Parathyroid adenoma (tissue), 2 donors: Measurements from ENCODE around the gene RBMS1.

ENCODE experiments used
- H2AFZ ChIP-seq: fragments of 300-600 bp; sonication (generic); one replicate; pipeline ENCODE4 v1.7.0; 2017; ENCODE audit warnings: antibody characterized with exemption, mild to moderate bottlenecking
- H3K27ac ChIP-seq: fragments of 300-600 bp; sonication (generic); one replicate; pipeline ENCODE4 v1.7.0; 2017
- H3K27me3 ChIP-seq: fragments of 300-600 bp; sonication (generic); one replicate; pipeline ENCODE4 v1.7.0; 2017; ENCODE audit warnings: low read length; ENCODE audit not compliant: control insufficient read depth, insufficient read depth
- H3K36me3 ChIP-seq: fragments of 300-600 bp; sonication (generic); one replicate; pipeline ENCODE4 v1.7.0; 2017; ENCODE audit warnings: low read length; ENCODE audit not compliant: control insufficient read depth, insufficient read depth
- H3K4me1 ChIP-seq: fragments of 300-600 bp; sonication (generic); one replicate; pipeline ENCODE4 v1.7.0; 2017; ENCODE audit warnings: control low read depth
- H3K4me2 ChIP-seq: fragments of 300-600 bp; sonication (generic); one replicate; pipeline ENCODE4 v1.7.0; 2017; ENCODE audit warnings: low read length
- H3K4me3 ChIP-seq: fragments of 300-600 bp; sonication (generic); one replicate; pipeline ENCODE4 v1.7.0; 2017; ENCODE audit warnings: low read depth, low read length
- H3K79me2 ChIP-seq: fragments of 300-600 bp; sonication (generic); one replicate; pipeline ENCODE4 v1.7.0; 2017; ENCODE audit warnings: control low read depth
- H3K9ac ChIP-seq: fragments of 300-600 bp; sonication (generic); one replicate; pipeline ENCODE4 v1.7.0; 2017; ENCODE audit warnings: mild to moderate bottlenecking
- H3K9me3 ChIP-seq: fragments of 300-600 bp; sonication (generic); one replicate; pipeline ENCODE4 v1.7.0; 2017; ENCODE audit warnings: low read length; ENCODE audit not compliant: control insufficient read depth
- TF ChIP-seq, protein P1 (sequence below): fragments of 300-600 bp; sonication (generic); IDR thresholded peaks from one replicate; pipeline ENCODE4 v1.7.0; 2017; ENCODE audit warnings: antibody characterized with exemption, mild to moderate bottlenecking
- donor health status: primary hyperparathyroidism.

The RBMS1 gene

DNA sequence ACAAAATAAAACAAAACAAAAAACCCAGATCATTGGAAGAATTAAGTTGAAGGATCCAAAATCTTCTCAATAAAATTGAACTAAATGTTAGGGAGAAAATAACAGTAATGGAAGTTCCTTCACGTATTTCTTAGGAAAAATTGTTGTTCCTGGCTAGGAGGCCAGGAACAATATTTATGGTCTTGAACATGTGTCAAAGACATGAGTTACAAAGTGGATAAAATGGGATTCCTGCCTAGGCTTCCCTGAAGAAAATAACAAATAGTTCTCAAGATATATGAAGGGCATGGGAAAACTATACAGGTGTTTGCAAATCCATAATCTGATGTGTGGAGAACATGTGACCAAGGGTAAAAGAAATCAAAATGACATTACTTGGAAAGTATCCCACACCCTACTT, 225.9 kb downstream of the RBMS1 start:
- TF ChIP-seq, protein P1, sequence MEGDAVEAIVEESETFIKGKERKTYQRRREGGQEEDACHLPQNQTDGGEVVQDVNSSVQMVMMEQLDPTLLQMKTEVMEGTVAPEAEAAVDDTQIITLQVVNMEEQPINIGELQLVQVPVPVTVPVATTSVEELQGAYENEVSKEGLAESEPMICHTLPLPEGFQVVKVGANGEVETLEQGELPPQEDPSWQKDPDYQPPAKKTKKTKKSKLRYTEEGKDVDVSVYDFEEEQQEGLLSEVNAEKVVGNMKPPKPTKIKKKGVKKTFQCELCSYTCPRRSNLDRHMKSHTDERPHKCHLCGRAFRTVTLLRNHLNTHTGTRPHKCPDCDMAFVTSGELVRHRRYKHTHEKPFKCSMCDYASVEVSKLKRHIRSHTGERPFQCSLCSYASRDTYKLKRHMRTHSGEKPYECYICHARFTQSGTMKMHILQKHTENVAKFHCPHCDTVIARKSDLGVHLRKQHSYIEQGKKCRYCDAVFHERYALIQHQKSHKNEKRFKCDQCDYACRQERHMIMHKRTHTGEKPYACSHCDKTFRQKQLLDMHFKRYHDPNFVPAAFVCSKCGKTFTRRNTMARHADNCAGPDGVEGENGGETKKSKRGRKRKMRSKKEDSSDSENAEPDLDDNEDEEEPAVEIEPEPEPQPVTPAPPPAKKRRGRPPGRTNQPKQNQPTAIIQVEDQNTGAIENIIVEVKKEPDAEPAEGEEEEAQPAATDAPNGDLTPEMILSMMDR: no peak
- Histone ChIP-seq H3K9ac (no peak overlapping the region), H3K27ac (no peak overlapping the region), H3K36me3 (no peaks in the 10 kb centered on the region), H3K79me2 (no peaks in the 10 kb centered on the region), H2AFZ (no peak overlapping the region), H3K9me3 (no peaks in the 10 kb centered on the region), H3K4me2 (no peak overlapping the region), H3K27me3 (no peaks in the 10 kb centered on the region), H3K4me3 (no peak overlapping the region), H3K4me1 (peaks cover 13% of the 10 kb centered on the region)

DNA sequence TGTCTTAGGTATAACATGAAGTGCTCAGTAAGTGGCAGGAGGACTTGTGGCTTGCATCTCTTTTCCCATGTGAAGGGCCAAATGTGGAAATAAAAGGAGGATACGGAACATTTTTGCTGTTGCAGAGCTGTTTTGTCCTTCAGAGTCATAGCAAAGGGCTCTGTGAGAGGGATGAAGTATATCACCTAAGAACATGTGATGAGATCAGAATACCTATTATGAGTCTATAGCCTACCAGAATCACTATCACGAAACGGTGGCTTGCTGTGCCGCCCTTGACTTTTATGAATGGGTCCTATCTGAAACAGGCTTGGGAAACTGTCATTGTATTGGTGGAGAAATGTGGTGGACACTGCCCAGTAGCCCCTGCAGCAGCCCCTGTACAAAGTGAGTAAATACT, 226.6 kb downstream of the RBMS1 start:
- Histone ChIP-seq H3K79me2 (no peaks in the 10 kb centered on the region), H2AFZ (no peak overlapping the region), H3K4me3 (no peak overlapping the region), H3K36me3 (no peaks in the 10 kb centered on the region), H3K4me1 (peaks cover 13% of the 10 kb centered on the region), H3K9ac (no peak overlapping the region), H3K27ac (no peak overlapping the region), H3K27me3 (no peaks in the 10 kb centered on the region), H3K4me2 (no peak overlapping the region), H3K9me3 (no peaks in the 10 kb centered on the region)
- TF ChIP-seq, protein P1: no peak

DNA sequence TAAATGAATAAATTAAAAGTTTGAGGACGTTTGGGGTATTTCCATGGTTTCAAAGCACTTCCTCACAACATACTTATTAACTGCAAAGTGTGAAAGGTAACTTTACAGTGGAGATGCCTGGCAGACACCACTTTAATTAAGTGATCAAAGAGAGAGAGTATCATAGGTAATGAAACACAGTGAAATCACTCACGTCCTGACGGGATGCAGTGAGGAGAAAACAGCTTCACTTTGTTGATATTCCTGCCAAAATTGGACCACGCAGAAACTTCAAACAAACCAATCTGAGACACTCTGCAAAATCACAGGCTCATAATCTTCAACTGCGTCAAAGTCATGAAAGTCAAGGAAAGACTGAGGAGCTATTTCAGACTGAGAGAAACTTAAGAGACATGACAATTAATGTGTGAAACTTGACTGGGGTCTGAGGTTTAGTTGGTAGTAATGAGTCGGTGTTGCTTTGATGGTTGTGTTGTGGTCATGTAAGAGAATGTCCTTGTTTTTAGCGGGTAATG, 227.5 kb downstream of the RBMS1 start:
- H3K4me2 ChIP-seq: no peak overlapping the region
- H3K27me3 ChIP-seq: no peaks in the 10 kb centered on the region
- H3K4me1 ChIP-seq: peaks cover 13% of the 10 kb centered on the region
- no peaks in the 10 kb centered on the region for H3K79me2 ChIP-seq
- H2AFZ ChIP-seq: no peak overlapping the region
- H3K9ac ChIP-seq: no peak overlapping the region
- no peak overlapping the region for H3K4me3 ChIP-seq
- H3K27ac ChIP-seq: no peak overlapping the region
- H3K36me3 ChIP-seq: no peaks in the 10 kb centered on the region
- no peaks in the 10 kb centered on the region for H3K9me3 ChIP-seq
- TF ChIP-seq, protein P1: no peak

DNA sequence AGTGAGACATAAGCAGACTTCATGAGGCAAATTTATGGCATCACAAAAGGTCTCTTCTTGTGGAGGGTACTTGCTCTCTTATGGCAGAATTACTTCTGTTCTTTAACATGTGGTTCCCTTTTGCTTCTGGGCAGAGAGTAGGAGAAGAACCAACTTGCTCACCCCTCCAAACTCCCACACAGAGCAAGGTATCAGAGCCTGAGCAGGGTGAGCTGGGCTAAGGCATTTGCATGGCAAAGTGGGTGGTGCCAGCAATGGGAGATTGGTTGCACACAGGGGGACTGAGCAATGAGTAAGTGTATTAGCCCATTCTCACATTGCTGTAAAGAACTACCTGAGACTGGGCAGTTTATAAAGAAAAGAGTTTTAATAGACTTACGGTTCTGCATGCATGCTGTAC, 229.3 kb downstream of the RBMS1 start:
- H3K27me3 ChIP-seq: no peaks in the 10 kb centered on the region
- H3K79me2 ChIP-seq: no peaks in the 10 kb centered on the region
- no peaks in the 10 kb centered on the region for H3K9me3 ChIP-seq
- no peak overlapping the region for H2AFZ ChIP-seq
- peaks cover 4% of the 10 kb centered on the region for H3K4me1 ChIP-seq
- no peaks in the 10 kb centered on the region for H3K36me3 ChIP-seq
- H3K4me2 ChIP-seq: no peak overlapping the region
- no peak overlapping the region for H3K27ac ChIP-seq
- TF ChIP-seq, protein P1: no peak
- no peak overlapping the region for H3K4me3 ChIP-seq
- H3K9ac ChIP-seq: no peak overlapping the region

DNA sequence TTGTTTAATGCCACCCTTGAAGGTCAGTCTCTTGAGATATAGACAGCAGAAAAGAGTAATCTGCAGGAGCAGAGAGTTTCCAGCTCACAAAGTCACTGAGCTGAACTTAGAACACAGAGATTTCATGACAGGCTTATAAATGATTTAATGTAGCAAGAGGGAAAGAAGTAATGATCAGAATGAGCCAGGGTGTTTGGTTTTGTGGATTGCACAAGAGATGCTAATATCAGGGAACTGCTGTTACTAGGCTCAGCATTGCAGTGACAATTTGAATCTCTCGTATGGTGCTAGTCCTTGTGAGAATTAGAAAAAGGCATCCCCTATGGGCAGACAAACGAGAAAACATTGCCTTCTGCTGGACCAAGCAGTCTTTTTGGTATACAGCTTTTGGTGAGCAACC, 231.9 kb downstream of the RBMS1 start:
- Histone ChIP-seq H3K4me2 (no peak overlapping the region), H3K36me3 (no peaks in the 10 kb centered on the region), H3K9ac (no peak overlapping the region), H3K4me1 (no peaks in the 10 kb centered on the region), H3K27ac (no peak overlapping the region), H3K79me2 (no peaks in the 10 kb centered on the region), H2AFZ (no peak overlapping the region), H3K4me3 (no peak overlapping the region), H3K27me3 (no peaks in the 10 kb centered on the region), H3K9me3 (no peaks in the 10 kb centered on the region)
- TF ChIP-seq, protein P1: no peak
